Astrocyte (in vitro differentiated cells and primary cell): ENCODE data around the gene KIAA1217.

Source experiments
- CTCF ChIP-seq: IDR thresholded peaks from 2 replicates; pipeline ENCODE4 v1.5.1; 2011; ENCODE audit warnings: low read depth, mild to moderate bottlenecking, inconsistent platforms, low read length, moderate library complexity; ENCODE audit not compliant: insufficient read depth
- EZH2 ChIP-seq: IDR thresholded peaks from 2 replicates; pipeline ENCODE4 v1.6.1; 2012; ENCODE audit warnings: mild to moderate bottlenecking, low read length, inconsistent platforms; ENCODE audit not compliant: insufficient read depth

GRCh38 chr10:24449321-24449740 lies 240.4 kb downstream of the KIAA1217 start:
- TF ChIP-seq CTCF (no peak), EZH2 (no peak)
